ENCODE measurements around the gene MAP2K1. TPM values are rescaled to one million over a fixed set of nuclear protein-coding genes. Genes with fewer than 3 reads are reported as not detected.

Gene MAP2K1
- total and polyA plus RNA-seq, 9 of the 15 experiments (the other 6 are each of a cell fraction or from before 2014, with no cell fraction given): 7.5 to 58.3 (median 30.0) TPM

GRCh38 chr15:66369773-66370651 lies 16.7 kb upstream of the MAP2K1 start (continued):
- TF ChIP-seq TRIM28 (IDR thresholded peaks at IDR 0.05): no peak
- no peak for TF ChIP-seq ZNF282 (CRISPR knock-in tag; IDR thresholded peaks at IDR 0.05)
- TF ChIP-seq HNRNPH1 (optimal IDR thresholded peaks at IDR 0.05; ENCODE audit: low read depth, low read length): no peak
- TF ChIP-seq BRCA1 (IDR thresholded peaks at IDR 0.05): no peak
- TF ChIP-seq BRCA1 (CRISPR knock-in tag; IDR thresholded peaks at IDR 0.05): no peak
- TF ChIP-seq ZKSCAN1 (IDR thresholded peaks at IDR 0.05; ENCODE audit: low read depth, low read length): no peak
- no peak for TF ChIP-seq EHMT2 (IDR thresholded peaks at IDR 0.05)
- peak; percentile 94 for TF ChIP-seq ZSCAN32 (CRISPR knock-in tag; IDR thresholded peaks at IDR 0.05)
- peak; percentile 34; the same call in 1 of the 2 replicates for TF ChIP-seq TCF3 (CRISPR knock-in tag; IDR thresholded peaks at IDR 0.05)
- no peak for TF ChIP-seq STAT5B (CRISPR knock-in tag; IDR thresholded peaks at IDR 0.05)
- TF ChIP-seq EZH2 (IDR thresholded peaks at IDR 0.05; ENCODE audit: borderline replicate concordance, low read depth, low read length): no peak
- peak; percentile 77 for TF ChIP-seq MYC (IDR thresholded peaks at IDR 0.05; ENCODE audit: low read depth, low read length)
- TF ChIP-seq MYC (CRISPR knock-in tag; IDR thresholded peaks at IDR 0.05; ENCODE audit: borderline replicate concordance, low read depth): 0 out of 2 replicates have a peak, but pooled peaks have one; percentile 42
- no peak for TF ChIP-seq FOXK2 (conservative IDR thresholded peaks at IDR 0.05 in 1 of 2, IDR thresholded peaks at IDR 0.05 in 1 of 2; ENCODE audit: low read depth in 2 of 2)
- no peak for TF ChIP-seq CBX3 (IDR thresholded peaks at IDR 0.05; ENCODE audit: borderline replicate concordance in 1 of 2, low read length in 2 of 2)
- TF ChIP-seq PCBP2 (IDR thresholded peaks at IDR 0.05; ENCODE audit: low read depth, low read length, poor library complexity, severe bottlenecking): no peak
- TF ChIP-seq ZNF407 (IDR thresholded peaks at IDR 0.05; ENCODE audit: low read depth): no peak
